Fibroblast of the aortic adventitia (primary cell): Measurements from ENCODE around the gene TANGO2. TPM values are rescaled to one million over a fixed set of nuclear protein-coding genes. Genes with fewer than 3 reads are reported as not detected.

Experiments
- DNase-seq: peaks from one replicate; pipeline ENCODE4 v3.0.0-alpha.2; 2010; ENCODE audit warnings: low read depth
- H3K4me3 ChIP-seq: 2 replicates; pipeline ENCODE4 v1.5.1; 2011; ENCODE audit warnings: low read depth, mild to moderate bottlenecking, control low read depth, low read length, moderate library complexity
- CTCF ChIP-seq: IDR thresholded peaks from 2 replicates; pipeline ENCODE4 v1.5.1; 2011; ENCODE audit warnings: mild to moderate bottlenecking, low read length, control low read depth, inconsistent platforms; ENCODE audit not compliant: insufficient read depth
- total RNA-seq: library from RNA; depleted of rRNA; stranded (reverse); fragments of >200 nt; gene quantifications from 2 replicates; pipeline ENCODE4 v1.2.3, GENCODE V29; 2012; ENCODE audit warnings: low replicate concordance

Gene TANGO2
- total RNA-seq, 1 donor: 41.7 TPM

- no peak for DNase-seq
- no peak overlapping the region for H3K4me3 ChIP-seq
- TF ChIP-seq CTCF: no peak
These were observed 28.4 kb upstream of the TANGO2 start for GRCh38 chr22:19992481-19992911.

- no peak for DNase-seq
- H3K4me3 ChIP-seq: no peak overlapping the region
- no peak for TF ChIP-seq CTCF
These were observed 28.0 kb upstream of the TANGO2 start for GRCh38 chr22:19992921-19993355.

GRCh38 chr22:19993926-19994325, 27.0 kb upstream of the TANGO2 start:
- DNase-seq: no peak
- no peak for TF ChIP-seq CTCF
- no peak overlapping the region for H3K4me3 ChIP-seq

DNA sequence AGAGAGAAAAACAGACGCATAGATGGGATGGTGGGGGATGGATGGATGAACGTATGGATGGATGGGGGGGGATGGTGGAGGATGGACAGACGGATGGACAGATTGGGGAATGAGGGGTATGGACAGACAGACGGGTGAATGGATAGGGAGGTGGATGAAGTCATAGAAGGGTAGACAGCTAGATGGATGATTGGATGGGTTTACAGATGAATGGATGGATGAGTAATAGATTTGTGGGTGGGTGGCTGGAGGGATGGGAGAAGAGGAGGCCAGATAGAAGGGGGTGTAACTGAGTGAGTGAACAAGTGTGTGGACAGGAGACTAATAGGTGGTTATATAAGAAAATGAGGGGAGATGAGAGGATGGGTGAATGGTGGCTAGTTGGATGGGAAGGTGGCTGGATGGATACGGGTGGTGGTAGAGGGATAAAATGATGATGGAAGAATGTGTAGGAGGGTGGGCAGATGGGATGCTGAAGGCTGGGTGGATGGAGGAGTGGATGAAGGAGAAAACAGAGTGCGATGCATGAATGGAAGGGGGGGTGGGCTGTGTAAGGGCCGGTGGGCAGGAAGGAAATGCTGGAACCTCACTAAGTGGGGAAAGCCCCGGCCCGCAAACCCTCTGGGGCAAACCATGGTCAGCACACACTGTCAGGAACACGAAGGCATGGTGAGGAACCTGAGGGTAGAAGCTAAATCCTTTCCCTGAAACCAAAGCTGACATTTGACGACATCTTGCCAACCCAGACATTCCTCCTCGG, 25.9 kb upstream of the TANGO2 start:
- no peak for TF ChIP-seq CTCF
- H3K4me3 ChIP-seq: no peak overlapping the region
- no peak for DNase-seq

GRCh38 chr22:19995611-19996339, 25.1 kb upstream of the TANGO2 start:
- no peak for TF ChIP-seq CTCF
- DNase-seq: peak; percentile 73
- H3K4me3 ChIP-seq: no peak overlapping the region

DNA sequence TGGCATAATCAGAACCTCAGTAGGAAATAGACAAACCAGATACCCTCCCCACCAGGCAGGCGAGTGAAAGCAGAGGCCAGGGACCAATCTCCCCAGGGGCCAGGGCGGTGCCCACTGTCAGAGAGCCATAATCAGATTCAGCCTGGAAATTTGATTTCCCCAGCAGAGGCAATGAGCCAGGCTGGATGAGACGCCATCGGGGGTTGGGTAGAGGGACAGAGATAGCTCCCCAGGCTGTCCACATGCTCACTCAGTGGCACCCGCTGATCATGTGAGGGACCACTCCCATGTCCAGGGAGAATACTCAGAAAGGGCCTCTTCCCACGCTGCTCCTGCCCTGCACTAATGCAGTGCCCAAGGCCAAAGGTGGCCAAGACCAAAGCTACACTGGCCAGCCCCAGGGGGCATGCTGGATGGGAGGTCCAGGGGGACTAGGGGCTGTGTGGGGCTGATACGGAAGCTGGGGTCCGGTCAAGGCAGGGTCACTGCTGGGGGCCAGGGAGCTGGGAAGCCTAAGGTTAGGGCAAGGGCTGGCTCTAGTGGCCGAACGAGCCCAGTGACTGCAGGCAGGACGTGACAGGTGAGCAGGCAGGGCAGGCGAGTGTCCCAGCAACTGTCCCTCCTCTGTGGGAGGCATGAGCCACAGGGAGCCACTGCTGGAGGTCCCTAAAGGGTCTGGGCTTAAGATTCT, 24.1 kb upstream of the TANGO2 start:
- TF ChIP-seq CTCF: no peak
- DNase-seq: peak; percentile 12
- no peak overlapping the region for H3K4me3 ChIP-seq
